NOMO-1 (cell line): Measurements from ENCODE around the gene POR.
"Not testable (repeated sequence)": the region's sequence is repeated elsewhere in the genome, so short reads cannot be mapped to it uniquely, and the experiment has no call there.

Experiments
- DNase-seq, 2 experiments: peaks; one replicate each; lab custom pipeline; 2025; ENCODE audit not compliant: unreplicated experiment in 2 of 2; lab: John Stamatoyannopoulos, UW

Gene POR

DNA sequence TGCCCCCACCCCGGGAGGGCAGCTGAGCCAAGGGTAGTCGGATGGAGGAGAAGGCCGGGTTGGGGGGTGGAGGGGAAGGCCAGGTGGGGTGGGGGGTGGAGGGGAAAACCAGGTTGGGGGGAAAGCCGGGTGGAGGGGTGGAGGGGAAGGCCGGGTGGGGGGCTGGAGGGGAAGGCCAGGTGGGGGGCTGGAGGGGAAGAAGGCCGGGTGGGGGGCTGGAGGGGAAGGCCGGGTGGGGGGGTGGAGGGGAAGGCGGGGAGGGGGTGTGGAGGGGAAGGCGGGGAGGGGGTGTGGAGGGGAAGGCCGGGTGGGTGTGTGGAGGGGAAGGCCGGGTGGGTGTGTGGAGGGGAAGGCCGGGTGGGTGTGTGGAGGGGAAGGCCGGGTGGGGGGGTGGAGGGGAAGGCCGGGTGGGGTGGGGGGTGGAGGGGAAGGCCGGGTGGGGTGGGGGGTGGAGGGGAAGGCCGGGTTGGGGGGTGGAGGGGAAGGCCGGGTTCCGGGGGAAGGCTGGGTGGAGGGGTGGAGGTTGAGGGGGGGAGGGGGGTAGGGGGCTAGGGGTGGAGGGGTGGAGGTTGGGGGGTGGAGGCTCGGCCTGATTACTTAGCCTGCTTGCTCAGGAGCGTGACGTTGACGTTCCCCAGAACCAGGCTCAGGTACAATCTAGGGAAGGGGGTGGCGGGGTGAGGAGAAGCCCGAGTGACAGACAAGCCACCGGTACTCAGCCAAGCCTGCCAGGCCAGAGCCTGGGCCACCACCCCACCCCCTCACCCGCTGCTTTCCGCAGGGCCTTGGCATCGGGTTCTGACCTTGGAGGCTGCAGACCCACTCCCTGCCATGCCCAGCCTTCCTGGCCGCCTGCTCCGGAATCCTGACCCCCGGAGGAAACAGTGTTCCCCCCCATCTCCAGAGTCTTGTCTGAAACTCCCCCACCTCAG, 73.9 kb downstream of the POR start:
- DNase-seq: no peak

DNA sequence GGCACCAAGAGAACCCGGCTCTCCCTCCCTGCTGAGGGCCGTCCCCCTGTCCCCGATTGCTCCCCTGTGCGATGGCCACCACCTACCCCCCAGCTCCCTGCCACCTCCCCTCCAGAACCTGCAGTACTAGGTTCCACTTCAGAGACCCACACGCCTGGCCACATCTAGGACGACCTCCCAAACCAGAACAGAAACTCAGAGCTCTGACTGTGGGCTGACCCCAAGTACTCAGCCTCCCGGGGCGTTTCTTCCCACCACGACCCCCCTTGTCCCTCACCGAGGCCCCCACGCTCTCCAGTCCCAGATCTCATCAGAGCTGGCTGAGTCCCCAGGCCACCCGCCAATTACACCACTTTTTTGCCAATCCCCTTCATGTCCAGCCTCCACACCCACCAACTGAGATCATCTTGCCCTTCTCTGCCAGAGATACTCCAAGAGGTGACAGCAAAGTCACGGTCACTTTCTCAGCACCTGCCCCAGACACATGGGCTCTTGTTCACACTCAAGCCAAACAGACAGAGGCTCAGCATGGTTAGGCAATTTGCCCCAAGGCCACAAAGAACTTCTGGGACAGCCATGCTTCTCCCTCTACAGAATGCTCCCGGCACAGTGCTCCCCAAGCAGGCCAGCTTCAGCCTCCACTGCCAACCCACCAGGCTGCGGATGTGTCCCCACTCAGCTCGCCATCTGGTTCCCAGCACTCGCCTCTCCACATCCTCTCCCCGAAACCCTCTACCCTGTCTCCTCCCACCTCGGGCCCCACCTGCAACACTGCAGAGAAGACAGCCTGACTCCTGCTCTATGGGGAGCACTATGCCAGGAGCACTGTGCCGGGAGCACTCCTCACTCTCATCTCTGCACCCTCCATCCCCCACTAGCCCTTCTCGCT, 74.8 kb downstream of the POR start:
- no peak for DNase-seq

DNA sequence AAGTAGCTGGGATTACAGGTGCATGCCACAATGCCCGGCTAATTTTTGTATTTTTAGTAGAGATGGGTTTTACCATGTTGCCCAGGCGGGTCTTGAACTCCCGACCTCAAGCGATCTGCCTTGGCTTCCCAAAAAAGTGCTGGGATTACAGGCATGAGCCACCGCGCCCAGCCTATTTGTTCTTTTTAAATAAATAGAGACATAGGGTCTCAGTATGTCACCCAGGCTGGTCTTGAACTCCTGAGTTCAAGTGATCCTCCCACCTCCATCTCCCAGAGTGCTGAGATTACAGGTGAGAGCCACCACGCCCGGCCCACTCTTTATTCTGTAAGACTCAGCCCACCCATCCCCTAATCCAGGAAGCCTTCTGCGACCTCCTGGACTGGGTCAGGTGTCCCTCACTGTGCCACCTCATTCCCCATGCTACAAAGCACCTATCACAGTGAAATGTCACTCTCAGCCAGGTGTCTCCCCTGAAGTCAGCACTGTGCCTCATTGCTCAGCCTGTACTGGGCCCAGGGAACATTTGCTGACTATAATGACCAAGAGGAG, 76.7 kb downstream of the POR start:
- no peak for DNase-seq

DNA sequence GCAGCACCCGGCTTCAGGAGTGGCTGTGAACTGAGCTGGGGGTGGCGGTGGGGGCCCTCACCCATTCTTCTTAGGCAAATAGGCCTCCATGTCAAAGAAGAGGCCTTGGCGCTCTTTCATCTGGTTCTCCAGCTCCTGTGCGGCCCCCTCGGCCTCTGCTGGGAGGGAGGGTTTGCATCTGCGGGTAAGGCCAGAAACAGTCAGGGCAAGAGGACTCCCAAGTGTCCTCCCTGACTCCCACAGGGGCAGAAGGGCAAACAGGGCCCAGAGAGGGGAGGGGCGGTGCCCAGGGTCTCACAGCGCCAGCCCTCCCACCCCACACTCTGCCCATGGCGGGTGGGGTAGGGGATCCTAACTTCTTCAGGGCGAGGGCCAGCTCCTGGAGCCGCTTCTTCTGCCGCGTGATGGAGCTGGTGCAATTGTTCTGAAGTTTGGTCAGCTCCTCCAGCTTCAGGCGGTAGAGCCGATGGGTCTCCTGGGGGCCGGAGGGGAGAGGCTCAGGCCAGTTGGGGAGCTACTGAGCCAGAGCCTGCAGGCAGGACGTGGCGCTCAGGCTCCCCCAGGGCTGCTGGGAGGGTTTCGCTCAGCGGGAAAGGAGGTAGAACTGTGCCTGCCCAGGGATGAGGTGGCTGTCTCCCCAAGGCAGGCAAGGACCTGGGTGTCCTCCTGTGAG, 77.3 kb downstream of the POR start:
- no peak for DNase-seq

DNA sequence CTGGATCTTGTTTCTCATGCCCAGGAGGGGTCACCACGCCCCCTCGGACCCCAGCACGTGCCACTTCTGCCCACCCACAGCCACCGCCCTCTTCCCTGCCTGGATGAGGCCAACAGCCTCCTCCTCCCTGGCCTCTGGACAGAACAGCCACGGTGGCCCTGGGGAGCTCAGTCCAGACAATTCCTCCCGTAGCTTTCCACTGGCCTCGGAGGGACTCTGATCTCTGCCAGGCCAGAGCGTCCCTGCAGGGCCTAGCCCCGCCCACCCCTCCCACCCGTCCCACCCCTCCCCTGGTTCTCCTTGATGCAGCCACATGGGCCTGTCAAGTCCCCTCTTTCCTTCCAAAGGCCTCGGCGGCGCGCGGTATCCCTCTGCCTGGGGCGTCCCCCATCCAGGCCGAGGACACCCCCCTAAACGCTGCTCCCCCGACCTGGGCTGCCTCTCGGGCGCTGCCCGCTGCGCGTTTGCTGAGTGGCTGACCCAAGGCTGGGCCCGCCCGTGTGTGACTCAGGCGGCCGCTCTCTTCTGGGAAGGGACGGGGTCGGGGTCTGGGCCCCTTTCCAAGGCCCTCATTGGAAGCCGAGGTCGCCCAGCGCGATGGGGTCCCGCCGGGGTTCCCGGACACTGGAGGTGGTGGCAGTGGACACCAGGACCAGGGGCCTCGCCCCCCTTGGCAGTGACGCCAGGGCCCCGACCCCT, 78.9 kb downstream of the POR start:
- peak in 1 of 2 experiments; percentile 52 for DNase-seq

DNA sequence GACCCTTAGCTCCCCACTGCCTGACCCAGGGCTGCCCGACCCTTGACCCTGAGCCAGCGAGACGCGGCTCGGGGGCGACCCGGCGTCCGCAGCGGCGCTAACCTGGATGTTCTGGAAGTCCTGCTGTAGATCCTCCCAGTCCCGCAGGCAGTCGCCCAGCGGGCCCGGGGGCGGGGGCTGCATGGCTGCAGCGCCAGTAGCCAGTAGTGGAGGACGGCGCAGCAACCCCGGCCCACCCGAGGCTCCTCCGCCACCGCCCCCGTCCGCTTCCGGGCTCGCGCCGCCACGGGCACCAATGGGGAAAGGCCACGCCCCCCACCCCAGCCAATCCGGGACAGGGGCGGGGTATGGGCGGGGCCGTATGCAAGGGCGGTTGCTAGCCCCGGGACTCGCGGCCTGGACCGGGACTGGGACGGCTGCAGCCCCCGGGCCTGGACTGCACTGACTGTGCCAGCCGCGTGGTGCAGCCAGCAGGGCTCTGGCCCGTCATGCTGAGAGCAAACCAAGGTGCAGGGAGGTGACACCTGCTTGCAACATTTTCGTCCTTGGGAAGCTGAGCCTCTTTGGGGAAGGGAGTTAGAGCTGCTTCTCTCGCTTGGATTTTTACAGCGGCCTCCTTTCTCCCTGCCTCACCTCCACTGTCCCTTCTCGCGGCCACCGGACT, 79.6 kb downstream of the POR start, which contains the start of gene TMEM120A:
Gene TMEM120A (minus strand): TSS at position 208 of the 664 bp plus-strand sequence. CDS start 25 bp downstream, at position 183.
- peak; percentile 99 to 100 for DNase-seq

DNA sequence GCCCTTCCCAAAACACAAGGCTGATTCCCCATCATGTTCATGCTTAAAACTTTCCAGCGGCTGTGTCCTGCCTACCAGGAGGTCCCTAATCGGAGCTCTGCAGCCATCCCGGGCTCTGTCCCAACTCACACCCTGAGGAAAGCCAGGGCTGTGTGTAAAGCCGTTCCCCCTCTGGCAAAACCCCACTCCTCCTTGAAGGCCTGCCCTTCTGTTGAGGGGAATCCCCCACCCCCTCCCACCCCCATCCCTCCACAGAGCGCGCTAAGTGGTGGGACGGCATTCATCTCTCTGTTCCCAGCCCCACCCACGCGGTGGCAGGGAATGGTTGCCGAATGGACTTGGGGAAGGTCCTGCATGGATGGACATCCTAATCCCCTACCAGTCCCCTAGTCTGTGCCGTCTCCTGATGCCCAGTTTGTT, 80.1 kb downstream of the POR start:
- no peak for DNase-seq

DNA sequence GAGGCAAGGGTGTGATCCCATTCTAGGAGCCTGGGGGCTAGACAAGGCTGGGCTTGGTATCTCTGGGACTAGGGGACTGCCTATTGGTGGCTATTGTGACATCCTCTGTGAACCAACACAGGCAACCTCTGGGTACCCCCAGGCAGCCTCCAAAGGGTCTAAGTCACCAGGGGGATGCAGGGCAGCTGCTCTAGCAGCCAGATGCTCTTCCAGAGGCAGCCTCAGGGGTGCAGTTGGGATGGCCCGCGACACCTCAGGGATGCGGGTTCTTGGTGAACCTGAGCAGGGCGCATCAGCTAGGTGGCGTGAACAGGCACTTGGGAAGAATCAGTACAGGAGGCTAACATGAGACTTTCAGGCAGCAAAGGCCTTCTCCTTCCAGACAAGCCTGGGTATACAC, 81.0 kb downstream of the POR start:
- DNase-seq: no peak

DNA sequence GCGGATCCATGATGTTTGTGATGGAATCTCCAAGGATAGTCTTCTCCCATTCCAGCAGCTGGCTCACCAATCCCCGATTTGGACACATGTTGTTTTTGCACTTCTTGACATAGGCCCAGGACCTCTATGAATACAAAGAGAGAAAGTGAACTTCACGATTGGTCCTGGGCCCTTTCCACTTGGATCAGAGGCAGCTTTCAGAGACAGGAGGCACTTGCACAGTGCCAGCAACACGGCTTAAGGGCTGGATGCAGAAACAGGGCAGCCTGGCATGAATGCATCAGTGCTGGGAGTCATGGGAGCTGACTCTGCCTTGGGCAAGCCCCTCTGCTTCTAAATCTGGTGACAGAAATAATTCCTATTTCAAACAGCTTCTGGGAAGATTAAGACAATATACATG, 81.5 kb downstream of the POR start:
- DNase-seq: no peak

DNA sequence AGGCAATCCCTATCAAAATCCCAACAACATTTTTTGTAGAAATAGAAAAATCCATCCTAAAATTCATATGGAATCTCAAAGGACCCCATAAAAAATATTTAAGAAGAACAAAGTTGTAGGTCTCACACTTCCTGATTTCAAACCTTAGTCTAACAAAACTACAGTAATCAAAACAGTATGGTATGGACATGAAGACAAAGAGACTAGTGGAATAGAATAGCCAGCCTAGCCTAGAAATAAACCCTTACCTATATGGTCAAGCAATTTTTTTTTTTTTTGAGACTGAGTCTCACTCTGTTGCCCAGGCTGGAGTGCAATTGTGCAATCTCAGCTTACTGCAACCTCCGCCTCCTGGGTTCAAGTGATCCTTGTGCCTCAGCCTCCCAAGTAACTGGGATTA, 83.1 kb downstream of the POR start:
- DNase-seq: no peak

DNA sequence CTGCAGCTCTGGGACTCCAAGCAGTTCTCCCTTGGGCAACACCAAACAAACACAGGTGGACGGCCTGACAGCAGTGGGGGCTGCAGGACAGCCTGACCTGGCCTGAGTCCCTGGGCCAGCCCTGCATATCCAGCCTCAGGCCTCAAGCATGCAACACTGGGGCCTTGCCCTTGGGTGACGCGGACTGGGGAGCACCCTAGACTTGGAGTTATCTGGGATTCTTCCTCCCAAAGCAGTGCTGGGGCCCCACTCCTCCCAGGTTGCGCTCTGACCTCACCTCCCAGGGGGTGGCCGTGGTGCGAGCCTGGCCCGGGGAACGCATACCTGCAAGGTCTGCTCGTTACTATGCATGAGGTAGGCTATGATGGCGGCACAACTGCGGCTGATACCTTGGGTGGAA, 85.6 kb downstream of the POR start:
- no peak for DNase-seq

DNA sequence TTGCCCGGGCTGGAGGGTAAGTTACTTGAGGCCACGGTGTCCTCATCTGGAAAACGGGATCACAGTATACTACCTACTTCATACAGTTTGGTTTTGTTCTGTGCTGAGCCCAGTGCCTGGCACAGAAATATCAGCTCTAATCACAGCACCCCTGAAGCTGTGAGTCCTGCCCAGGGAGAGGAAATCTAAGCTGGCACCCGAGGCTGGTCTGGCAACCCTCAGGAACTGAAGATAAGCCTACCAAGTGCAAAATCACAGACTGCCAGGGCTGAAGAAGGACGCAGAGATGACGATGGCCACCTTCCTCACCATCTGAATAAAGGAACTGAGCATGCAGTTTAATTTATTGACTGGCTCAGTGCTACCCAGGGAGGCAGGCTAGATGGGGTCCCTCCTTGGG, 87.2 kb downstream of the POR start:
- DNase-seq: no peak

DNA sequence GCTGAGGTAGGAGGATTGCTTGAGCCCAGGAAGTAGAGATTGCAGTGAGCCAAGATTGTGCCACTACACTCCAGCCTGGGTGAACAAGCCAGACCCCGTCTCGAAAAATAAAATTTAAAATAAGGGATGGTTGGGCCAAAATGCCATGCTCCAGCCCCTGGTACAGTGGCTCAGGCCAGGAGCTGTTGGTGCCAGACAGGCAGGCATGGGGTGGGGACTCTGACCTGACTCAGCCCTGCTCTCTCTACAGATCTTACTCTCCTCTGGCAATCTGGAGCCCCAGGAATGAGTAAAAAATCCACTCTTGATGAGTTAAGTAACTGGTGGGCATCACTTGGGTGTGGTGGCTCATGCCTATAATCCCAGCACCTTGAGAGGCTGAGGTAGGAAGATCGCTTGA, 87.9 kb downstream of the POR start:
- DNase-seq: no peak

DNA sequence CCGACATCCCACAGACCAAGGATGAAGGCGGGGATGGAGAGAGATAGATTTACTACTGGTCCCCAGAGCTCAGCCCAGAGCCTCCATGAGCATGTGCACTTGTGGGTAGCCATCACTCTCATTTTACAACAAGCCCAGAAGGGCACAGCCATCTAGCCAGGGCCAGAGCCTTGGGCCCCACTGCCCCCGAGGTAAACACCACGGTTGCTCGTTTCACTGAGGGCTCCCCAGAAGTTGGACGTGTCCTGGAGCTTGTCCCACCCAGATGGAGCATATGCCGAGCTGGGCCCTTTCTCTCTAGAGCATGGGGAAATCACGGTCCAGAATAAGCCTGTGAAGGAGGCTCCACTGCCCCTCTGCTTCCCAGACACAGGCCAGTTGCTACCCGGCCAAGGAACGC, 88.4 kb downstream of the POR start:
- no peak for DNase-seq

DNA sequence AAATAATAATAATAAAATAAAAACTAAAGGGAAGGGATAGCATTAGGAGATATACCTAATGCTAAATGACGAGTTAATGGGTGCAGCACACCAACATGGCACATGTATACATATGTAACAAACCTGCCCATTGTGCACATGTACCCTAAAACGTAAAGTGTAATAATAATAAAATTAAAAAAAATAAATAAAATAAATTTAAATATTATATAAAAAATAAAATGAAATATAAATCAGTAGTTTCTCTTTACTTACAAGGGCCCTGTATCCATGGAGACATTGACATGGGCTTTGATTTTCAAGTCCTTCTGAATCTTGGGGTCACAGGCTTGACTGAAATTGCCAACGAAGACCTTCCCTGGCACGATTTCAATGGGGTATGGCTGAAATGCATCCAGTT, 90.0 kb downstream of the POR start:
- DNase-seq: not testable (repeated sequence)

DNA sequence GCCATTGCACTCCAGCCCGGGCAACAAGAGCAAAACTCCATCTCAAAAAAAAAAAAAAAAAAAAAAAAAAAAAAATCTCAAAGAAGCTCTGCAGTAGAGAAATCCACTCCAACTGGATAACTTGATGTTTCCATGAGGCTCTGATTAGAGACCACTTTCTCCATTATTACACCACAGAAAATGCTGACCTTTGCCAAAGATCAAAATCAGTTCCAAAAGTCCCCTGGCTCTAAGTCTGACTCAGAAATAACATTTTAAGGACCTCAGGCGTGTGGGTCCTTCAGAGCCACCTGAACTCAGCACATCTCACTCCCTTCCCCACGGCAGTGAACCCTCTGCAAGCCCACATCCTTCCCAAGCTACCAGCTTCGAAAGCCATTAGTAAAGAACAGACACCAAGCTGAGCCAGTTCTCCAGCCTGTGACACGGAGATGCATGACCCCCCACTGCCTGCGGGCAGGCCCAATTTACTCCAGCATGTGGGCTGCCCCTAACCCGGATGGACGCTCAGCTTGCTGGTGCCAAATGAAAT, 93.3 kb downstream of the POR start:
- DNase-seq: no peak

DNA sequence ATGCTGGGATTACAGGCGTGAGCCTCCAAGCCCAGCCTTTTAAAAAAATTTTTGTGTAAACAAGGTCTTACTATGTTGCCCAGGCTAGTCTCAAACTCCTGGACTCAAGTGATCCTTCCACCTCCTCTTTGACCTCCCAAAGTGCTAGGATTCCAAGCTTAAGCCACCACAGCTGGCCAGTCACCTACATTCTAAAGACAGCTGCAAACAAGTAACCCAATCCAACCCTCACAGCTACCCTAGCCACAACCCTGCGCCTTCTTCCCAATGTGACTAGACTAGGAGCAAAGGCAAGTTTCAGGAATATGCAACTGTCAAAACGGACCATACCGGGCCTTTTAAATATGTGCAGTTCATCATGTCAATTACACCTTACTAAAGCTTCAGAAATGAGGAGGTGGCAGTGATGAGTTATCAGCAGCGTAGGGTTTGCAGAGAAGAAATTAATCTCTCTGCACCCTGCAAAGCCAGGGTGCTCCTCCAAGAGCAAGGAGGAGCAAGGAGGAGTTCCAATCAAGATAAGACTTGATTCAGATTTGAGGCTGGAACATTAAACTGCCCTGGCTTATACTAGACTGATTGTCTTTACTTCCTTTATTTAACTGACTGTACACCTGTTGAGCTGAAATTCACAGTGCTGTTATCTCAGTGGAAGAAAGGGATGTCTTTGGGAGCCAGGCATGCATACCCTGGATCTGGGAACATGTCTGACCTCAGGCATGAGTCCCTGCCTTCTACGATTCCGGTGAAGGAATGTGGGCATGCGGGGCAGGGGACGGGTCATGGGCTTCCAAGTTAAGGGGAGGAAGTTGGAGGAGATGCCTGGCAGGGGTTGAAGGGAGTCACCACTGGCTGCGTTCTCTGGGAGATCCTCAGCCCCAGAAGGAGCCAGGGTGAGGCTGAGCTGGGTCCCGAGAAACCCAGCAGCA, 95.0 kb downstream of the POR start:
- no peak for DNase-seq

DNA sequence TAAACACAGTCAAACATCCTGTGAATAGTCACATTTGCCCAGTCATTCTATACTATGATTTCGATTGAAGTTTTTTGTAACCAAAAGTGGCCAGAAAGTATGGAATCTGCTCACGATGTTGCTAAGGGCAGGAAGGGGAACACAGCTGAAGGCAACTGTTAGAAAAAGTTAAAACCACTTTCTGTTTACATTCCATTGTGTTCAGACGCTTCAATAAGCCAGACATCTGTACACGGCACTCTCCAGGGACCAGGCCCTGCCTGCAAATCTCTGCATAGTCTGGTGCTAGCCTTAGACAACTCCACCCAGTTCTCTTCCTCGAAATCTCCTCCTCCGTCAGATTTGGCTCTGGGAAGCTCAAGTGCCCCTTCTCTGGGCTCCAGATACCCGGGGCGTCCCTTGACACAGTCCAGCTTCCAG, 96.5 kb downstream of the POR start:
- no peak for DNase-seq
